HEK293T (cell line): ENCODE data around the gene DOK7.

ENCODE experiments used
- CTCF ChIA-PET: fragments of 350-600 bp; formaldehyde crosslinking; extraction: SDS; loops from one replicate; lab custom pipeline; 2021; ENCODE audit warnings: antibody characterized with exemption, inconsistent platforms; lab: Yijun Ruan, JAX
- POLR2A ChIA-PET: fragments of 350-600 bp; formaldehyde crosslinking; extraction: SDS; loops from one replicate; lab custom pipeline; 2020; ENCODE audit warnings: antibody characterized with exemption, inconsistent platforms; lab: Yijun Ruan, JAX
- DNase-seq: peaks from one replicate; pipeline ENCODE4 v3.0.0; 2012; ENCODE audit warnings: mixed read lengths; ENCODE audit errors: extremely low spot score
- ARNT ChIP-seq: fragments of 450-650 bp; IDR thresholded peaks from 2 replicates; pipeline ENCODE4 v1.6.1; 2017; ENCODE audit warnings: mild to moderate bottlenecking
- BHLHE40 ChIP-seq: fragments of 450-650 bp; IDR thresholded peaks from 2 replicates; pipeline ENCODE4 v1.6.1; 2016; ENCODE audit warnings: mild to moderate bottlenecking, moderate library complexity, borderline replicate concordance
- CTBP1 ChIP-seq: fragments of 450-650 bp; IDR thresholded peaks from 2 replicates; pipeline ENCODE4 v1.6.1; 2016; ENCODE audit warnings: borderline replicate concordance
- ELF4 ChIP-seq: fragments of 450-650 bp; IDR thresholded peaks from 2 replicates; pipeline ENCODE4 v1.6.1; 2017; ENCODE audit warnings: antibody characterized with exemption
- FOXA1 ChIP-seq: fragments of 450-650 bp; IDR thresholded peaks from 2 replicates; pipeline ENCODE4 v1.6.1; 2016; ENCODE audit warnings: mild to moderate bottlenecking
- FOXK2 ChIP-seq: fragments of 450-650 bp; IDR thresholded peaks from 2 replicates; pipeline ENCODE4 v1.6.1; 2016; ENCODE audit warnings: mild to moderate bottlenecking
- FOXM1 ChIP-seq: fragments of 450-650 bp; IDR thresholded peaks from 2 replicates; pipeline ENCODE4 v1.6.1; 2017; ENCODE audit warnings: mild to moderate bottlenecking, borderline replicate concordance
- HDGF ChIP-seq: fragments of 450-650 bp; IDR thresholded peaks from 2 replicates; pipeline ENCODE4 v1.6.1; 2017; ENCODE audit warnings: antibody characterized with exemption, borderline replicate concordance
- L3MBTL2 ChIP-seq: fragments of 450-650 bp; conservative IDR thresholded peaks from 2 replicates; pipeline ENCODE4 v1.6.1; 2016; ENCODE audit warnings: mild to moderate bottlenecking
- LEF1 ChIP-seq: fragments of 450-650 bp; IDR thresholded peaks from 2 replicates; pipeline ENCODE4 v1.6.1; 2017; ENCODE audit warnings: mild to moderate bottlenecking, borderline replicate concordance
- NFRKB ChIP-seq: fragments of 450-650 bp; IDR thresholded peaks from 2 replicates; pipeline ENCODE4 v1.6.1; 2016; ENCODE audit warnings: mild to moderate bottlenecking, moderate library complexity
- PKNOX1 ChIP-seq: fragments of 450-650 bp; IDR thresholded peaks from 2 replicates; pipeline ENCODE4 v1.6.1; 2016
- SP1 ChIP-seq: fragments of 450-650 bp; IDR thresholded peaks from 2 replicates; pipeline ENCODE4 v1.6.1; 2017
- SUZ12 ChIP-seq: fragments of 450-650 bp; IDR thresholded peaks from 2 replicates; pipeline ENCODE4 v1.6.1; 2016; ENCODE audit warnings: mild to moderate bottlenecking
- TARDBP ChIP-seq: fragments of 450-650 bp; IDR thresholded peaks from 2 replicates; pipeline ENCODE4 v1.6.1; 2016
- ZNF384 ChIP-seq: fragments of 450-650 bp; IDR thresholded peaks from 2 replicates; pipeline ENCODE4 v1.6.1; 2016

Gene DOK7

GRCh38 chr4:3517731-3518510 lies 54.8 kb downstream of the DOK7 start:
- POLR2A ChIA-PET = no interaction called here
- TF ChIP-seq LEF1 = no peak
- TF ChIP-seq TARDBP = no peak
- no peak for TF ChIP-seq SUZ12
- TF ChIP-seq ARNT = no peak
- no peak for TF ChIP-seq HDGF
- TF ChIP-seq L3MBTL2 = no peak
- TF ChIP-seq FOXA1 = no peak
- no peak for TF ChIP-seq PKNOX1
- no peak for TF ChIP-seq ZNF384
- TF ChIP-seq SP1 = no peak
- CTCF ChIA-PET = no interaction called here
- no peak for DNase-seq

- no peak for DNase-seq
- TF ChIP-seq TARDBP (no peak), ARNT (no peak), SP1 (no peak), L3MBTL2 (no peak), SUZ12 (no peak), BHLHE40 (no peak), ELF4 (no peak), FOXM1 (no peak), CTBP1 (no peak), FOXK2 (no peak), FOXA1 (no peak), ZNF384 (no peak), NFRKB (no peak), LEF1 (no peak), HDGF (no peak), PKNOX1 (no peak)
- POLR2A ChIA-PET = no interaction called here
- CTCF ChIA-PET = no interaction called here
Measured at GRCh38 chr4:3518511-3518880, 55.4 kb downstream of the DOK7 start.

- ChIA-PET CTCF (no interaction called here), POLR2A (no interaction called here)
- TF ChIP-seq BHLHE40 = no peak
- no peak for TF ChIP-seq SUZ12
- TF ChIP-seq TARDBP = no peak
- TF ChIP-seq SP1 = no peak
- TF ChIP-seq ZNF384 = no peak
- TF ChIP-seq ELF4 = no peak
- TF ChIP-seq FOXA1 = no peak
- TF ChIP-seq HDGF = no peak
- TF ChIP-seq CTBP1 = no peak
- no peak for TF ChIP-seq L3MBTL2
- TF ChIP-seq FOXK2 = no peak
- TF ChIP-seq ARNT = no peak
- no peak for TF ChIP-seq NFRKB
- TF ChIP-seq FOXM1 = no peak
- TF ChIP-seq PKNOX1 = no peak
- DNase-seq = no peak
Measured at GRCh38 chr4:3518941-3519340, 55.8 kb downstream of the DOK7 start.

- ChIA-PET POLR2A (no interaction called here), CTCF (no interaction called here)
- TF ChIP-seq TARDBP (no peak), ARNT (no peak), PKNOX1 (no peak), ZNF384 (no peak), HDGF (no peak), BHLHE40 (no peak), FOXM1 (no peak), ELF4 (no peak), L3MBTL2 (no peak), SP1 (no peak), FOXA1 (no peak)
- no peak for DNase-seq
Measured at GRCh38 chr4:3519468-3520264, 56.6 kb downstream of the DOK7 start.

- DNase-seq = no peak
- CTCF ChIA-PET = no interaction called here
Measured at GRCh38 chr4:3520276-3520675, 57.2 kb downstream of the DOK7 start.

More at GRCh38 chr4:3520276-3520675, 57.2 kb downstream of the DOK7 start:
- POLR2A ChIA-PET = no interaction called here
- TF ChIP-seq FOXK2 (no peak), PKNOX1 (no peak), FOXM1 (no peak), LEF1 (no peak), FOXA1 (no peak), L3MBTL2 (no peak), ELF4 (no peak), HDGF (no peak), TARDBP (no peak), SUZ12 (no peak), SP1 (no peak), BHLHE40 (no peak), ARNT (no peak), CTBP1 (no peak), NFRKB (no peak), ZNF384 (no peak)
